Measurements from ENCODE around the gene NDUFS7. TPM values are rescaled to one million over a fixed set of nuclear protein-coding genes. Genes with fewer than 3 reads are reported as not detected.

Gene NDUFS7
- total RNA-seq, 1 donor from 2014 or later, result 76.7 TPM

DNA sequence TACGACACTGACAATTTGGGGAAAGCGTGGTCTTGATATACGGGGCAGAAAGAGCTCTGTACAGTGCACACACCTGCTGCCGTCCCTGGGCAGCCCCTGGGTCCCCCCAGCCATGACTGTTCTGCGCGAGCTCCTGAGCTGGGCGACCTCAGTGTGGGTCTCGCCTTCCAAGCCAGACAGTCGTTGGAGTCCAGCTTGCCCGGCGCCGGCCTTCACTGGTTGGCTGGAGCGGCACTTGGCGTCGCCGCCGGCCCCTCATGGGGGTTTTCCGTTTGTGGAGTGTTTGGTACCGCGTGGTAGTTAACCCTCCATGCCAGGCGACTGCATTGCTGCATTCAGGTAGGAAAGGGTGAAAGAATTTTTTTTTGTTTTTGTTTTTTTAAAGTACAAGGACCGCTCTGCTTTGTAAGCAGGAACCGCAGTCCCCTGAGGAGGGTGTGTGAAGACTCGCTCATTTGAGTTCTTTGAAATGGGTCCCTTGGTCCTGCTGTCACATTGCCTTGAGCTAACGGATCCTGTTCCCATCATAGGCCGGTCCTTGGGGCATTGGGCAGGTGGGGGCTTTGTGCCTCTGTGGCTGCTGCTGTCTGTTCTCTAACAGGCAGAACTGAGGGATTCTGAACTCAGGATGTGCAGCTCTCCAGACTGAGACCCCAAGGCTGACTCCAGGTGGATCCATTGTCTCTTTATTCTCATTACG is 43.7 kb downstream of the NDUFS7 start:
- Histone ChIP-seq H3K36me3 (peaks cover 96% of the 10 kb centered on the region), H3K4me3 (no peak overlapping the region), H3K4me1 (no peaks in the 10 kb centered on the region), H3K9me3 (no peaks in the 10 kb centered on the region), H3K27ac (no peak overlapping the region), H3K27me3 (ENCODE audit: low read depth) (no peaks in the 10 kb centered on the region)
- ATAC-seq (no peak), DNase-seq (no peak)
- intact Hi-C loops (cut with DNase I), result no loop called here
- TF ChIP-seq, protein P1, sequence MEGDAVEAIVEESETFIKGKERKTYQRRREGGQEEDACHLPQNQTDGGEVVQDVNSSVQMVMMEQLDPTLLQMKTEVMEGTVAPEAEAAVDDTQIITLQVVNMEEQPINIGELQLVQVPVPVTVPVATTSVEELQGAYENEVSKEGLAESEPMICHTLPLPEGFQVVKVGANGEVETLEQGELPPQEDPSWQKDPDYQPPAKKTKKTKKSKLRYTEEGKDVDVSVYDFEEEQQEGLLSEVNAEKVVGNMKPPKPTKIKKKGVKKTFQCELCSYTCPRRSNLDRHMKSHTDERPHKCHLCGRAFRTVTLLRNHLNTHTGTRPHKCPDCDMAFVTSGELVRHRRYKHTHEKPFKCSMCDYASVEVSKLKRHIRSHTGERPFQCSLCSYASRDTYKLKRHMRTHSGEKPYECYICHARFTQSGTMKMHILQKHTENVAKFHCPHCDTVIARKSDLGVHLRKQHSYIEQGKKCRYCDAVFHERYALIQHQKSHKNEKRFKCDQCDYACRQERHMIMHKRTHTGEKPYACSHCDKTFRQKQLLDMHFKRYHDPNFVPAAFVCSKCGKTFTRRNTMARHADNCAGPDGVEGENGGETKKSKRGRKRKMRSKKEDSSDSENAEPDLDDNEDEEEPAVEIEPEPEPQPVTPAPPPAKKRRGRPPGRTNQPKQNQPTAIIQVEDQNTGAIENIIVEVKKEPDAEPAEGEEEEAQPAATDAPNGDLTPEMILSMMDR (IDR thresholded peaks at IDR 0.05), result no peak

DNA sequence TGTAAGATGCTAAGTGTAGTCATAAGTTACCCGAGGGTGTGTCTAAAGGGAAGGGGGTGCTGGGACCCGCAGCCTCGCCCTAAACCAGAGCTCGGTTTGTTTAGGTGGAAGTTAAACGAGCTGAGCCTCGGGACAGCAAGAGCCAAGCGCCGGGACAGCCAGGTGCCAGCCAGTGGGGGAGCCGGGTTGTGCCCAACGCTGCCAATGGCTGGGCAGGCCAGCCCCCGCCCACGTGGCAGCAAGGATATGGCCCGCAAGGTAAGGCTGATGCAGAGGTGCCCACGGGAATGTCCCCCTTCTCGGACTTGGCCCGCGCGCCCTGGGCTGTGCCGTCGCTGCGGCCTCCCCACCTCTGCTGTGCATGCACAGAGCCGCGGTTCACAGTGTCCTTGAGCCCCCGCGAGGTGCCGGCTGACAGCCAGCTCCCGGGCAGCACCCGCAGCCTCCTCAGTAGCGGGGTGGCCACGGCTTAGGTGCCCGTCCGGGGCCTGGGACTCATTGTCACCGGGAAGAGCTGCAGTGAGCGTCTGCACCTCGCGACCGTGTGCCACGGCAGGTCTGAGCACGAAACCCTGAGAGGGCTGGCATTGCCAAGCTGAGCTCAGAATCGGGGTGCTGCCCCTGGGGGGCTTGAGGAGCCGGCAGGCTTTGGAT is 45.2 kb downstream of the NDUFS7 start:
- no peak overlapping the region for H3K27ac ChIP-seq
- H3K36me3 ChIP-seq, result peaks cover 96% of the 10 kb centered on the region
- no peak for DNase-seq
- no peaks in the 10 kb centered on the region for H3K9me3 ChIP-seq
- no peaks in the 10 kb centered on the region for H3K4me1 ChIP-seq
- no peaks in the 10 kb centered on the region for H3K27me3 ChIP-seq (ENCODE audit: low read depth)
- no peak for ATAC-seq
- intact Hi-C loops (cut with DNase I), result no loop called here
- no peak overlapping the region for H3K4me3 ChIP-seq
- TF ChIP-seq, protein P1 (IDR thresholded peaks at IDR 0.05), result no peak

DNA sequence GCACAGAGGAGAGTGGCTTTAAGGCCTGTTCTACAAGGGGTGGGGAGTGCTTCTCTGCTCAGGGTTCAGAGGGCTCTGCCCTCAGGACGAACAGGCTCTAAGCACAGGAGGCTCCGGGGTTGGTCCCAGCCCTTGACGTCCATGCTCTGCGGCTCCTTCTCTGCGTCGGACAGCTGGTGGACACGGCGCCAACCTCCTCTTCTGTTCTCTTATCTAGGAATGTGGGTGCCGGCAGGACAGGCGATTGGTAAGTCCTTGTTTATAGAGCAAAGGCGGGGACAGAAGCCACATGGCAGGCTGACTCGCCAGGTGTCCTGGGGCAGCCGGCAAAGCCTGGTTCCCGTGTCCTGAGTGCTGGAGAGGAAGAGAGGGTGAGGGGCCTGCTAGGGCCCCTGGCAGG is 46.0 kb downstream of the NDUFS7 start:
- Histone ChIP-seq H3K4me1 (no peaks in the 10 kb centered on the region), H3K27me3 (ENCODE audit: low read depth) (no peaks in the 10 kb centered on the region), H3K9me3 (no peaks in the 10 kb centered on the region), H3K36me3 (peaks cover 99% of the 10 kb centered on the region), H3K4me3 (no peak overlapping the region), H3K27ac (no peak overlapping the region)
- intact Hi-C loops (cut with DNase I), result no loop called here
- peak; percentile 17 to 56 for ATAC-seq
- TF ChIP-seq, protein P1 (IDR thresholded peaks at IDR 0.05), result no peak
- no peak for DNase-seq

DNA sequence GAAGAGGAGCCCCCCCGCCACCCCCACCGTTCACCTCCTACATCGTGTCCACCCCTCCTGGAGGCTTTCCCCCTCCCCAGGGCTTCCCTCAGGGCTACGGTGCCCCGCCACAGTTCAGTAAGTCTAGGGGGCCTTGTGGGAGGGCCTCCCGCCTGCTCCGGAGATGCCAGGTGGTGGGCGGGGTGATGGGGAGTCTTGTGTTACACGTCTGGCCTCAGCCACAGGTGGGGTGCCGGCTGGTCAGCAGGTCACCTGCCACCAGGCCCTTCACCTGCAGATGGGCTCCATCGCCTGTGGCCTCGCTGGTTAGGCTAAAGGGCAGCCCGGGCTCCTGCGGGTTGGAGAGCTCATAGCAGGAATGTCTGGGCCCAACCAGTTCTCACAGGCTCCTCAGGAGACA is 46.5 kb downstream of the NDUFS7 start:
- Histone ChIP-seq H3K27me3 (ENCODE audit: low read depth) (no peaks in the 10 kb centered on the region), H3K9me3 (no peaks in the 10 kb centered on the region), H3K27ac (no peak overlapping the region), H3K36me3 (peaks cover 99% of the 10 kb centered on the region), H3K4me1 (no peaks in the 10 kb centered on the region), H3K4me3 (no peak overlapping the region)
- ATAC-seq (no peak), DNase-seq (no peak)
- intact Hi-C loops (cut with DNase I), result no loop called here
- TF ChIP-seq, protein P1 (IDR thresholded peaks at IDR 0.05), result no peak

DNA sequence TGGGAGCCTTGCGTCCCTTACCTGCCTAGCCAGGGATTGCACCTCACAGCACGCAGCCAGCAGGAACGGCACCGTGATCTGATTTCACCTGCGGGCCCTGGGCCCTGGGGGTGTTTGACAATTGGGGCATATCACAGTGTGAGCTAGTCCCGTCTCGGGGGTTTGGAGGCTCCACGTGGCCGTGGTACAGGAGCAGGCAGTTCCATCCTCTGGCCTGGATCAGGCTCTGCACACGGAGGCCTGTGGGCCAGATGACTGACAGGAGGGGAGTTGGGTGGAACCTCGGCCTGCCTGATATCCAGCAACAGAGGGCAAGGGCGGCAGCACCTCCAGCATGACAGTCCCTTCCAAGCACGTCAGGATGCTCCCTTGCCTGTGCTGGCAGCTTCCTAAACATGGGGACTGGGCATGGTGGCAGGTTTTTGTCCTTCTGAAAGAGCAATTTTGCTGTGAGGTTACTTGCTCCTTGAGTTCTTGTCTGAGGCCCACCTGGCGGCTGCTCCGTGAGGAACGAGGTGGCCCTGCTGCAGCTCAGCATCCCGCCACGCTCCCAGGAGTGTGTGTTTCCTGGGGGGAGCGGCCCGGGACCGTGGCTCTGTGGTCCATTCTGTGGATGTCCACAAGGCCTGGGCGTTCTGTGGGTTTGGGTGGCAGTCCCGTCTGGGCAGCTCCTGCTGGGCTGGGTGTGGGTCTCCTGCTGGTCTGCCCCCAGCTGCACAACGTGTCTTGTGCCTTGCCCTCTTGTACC is 48.2 kb downstream of the NDUFS7 start:
- TF ChIP-seq, protein P1 (IDR thresholded peaks at IDR 0.05), result no peak
- DNase-seq, result no peak
- ATAC-seq, result no peak
- Histone ChIP-seq H3K4me3 (no peak overlapping the region), H3K9me3 (no peaks in the 10 kb centered on the region), H3K36me3 (peaks cover 87% of the 10 kb centered on the region), H3K27me3 (ENCODE audit: low read depth) (no peaks in the 10 kb centered on the region), H3K27ac (no peak overlapping the region), H3K4me1 (no peaks in the 10 kb centered on the region)
- intact Hi-C loops (cut with DNase I), result no loop called here
